ENCODE results near the gene LRRC37B.
"Not testable (repeated sequence)": the region's sequence is repeated elsewhere in the genome, so short reads cannot be mapped to it uniquely, and the experiment has no call there.

The LRRC37B gene

GRCh38 chr17:32006957-32007462 lies at the start of gene LRRC37B:
LRRC37B (plus strand) TSS chr17:32007383; CDS start chr17:32021393, 14,010 bp downstream.
- peak; percentile 51 for DNase-seq (ENCODE audit: low read depth)

- not testable (repeated sequence) for DNase-seq (ENCODE audit: low read depth)
Measured at GRCh38 chr17:31964131-31964530, 43.1 kb upstream of the LRRC37B start.

GRCh38 chr17:31967648-31968047 lies 39.5 kb upstream of the LRRC37B start:
- no peak for DNase-seq (ENCODE audit: low read depth)

- peak; percentile 12 for DNase-seq (ENCODE audit: low read depth)
Measured at GRCh38 chr17:31970416-31970815, 36.8 kb upstream of the LRRC37B start.

- peak; percentile 39 for DNase-seq (ENCODE audit: low read depth)
Measured at GRCh38 chr17:31974269-31975071, 32.7 kb upstream of the LRRC37B start.

- not testable (repeated sequence) for DNase-seq (ENCODE audit: low read depth)
Measured at GRCh38 chr17:31975391-31975790, 31.8 kb upstream of the LRRC37B start.

GRCh38 chr17:31991821-31992220 lies 15.4 kb upstream of the LRRC37B start:
- not testable (repeated sequence) for DNase-seq (ENCODE audit: low read depth)

GRCh38 chr17:31997005-31997404 lies 10.2 kb upstream of the LRRC37B start:
- DNase-seq (ENCODE audit: low read depth) = peak; percentile 53

- DNase-seq (ENCODE audit: low read depth) = peak; percentile 25
Measured at GRCh38 chr17:32007463-32008298, 498 bp downstream of the LRRC37B start.

- no peak for DNase-seq (ENCODE audit: low read depth)
Measured at GRCh38 chr17:32009262-32009542, 2.0 kb downstream of the LRRC37B start.

GRCh38 chr17:32010114-32010513 lies 2.9 kb downstream of the LRRC37B start:
- no peak for DNase-seq (ENCODE audit: low read depth)

GRCh38 chr17:32015245-32016013 lies 8.2 kb downstream of the LRRC37B start:
- DNase-seq (ENCODE audit: low read depth) = no peak

GRCh38 chr17:32016231-32016630 lies 9.0 kb downstream of the LRRC37B start:
- DNase-seq (ENCODE audit: low read depth) = no peak

- no peak for DNase-seq (ENCODE audit: low read depth)
Measured at GRCh38 chr17:32019228-32019627, 12.0 kb downstream of the LRRC37B start.

GRCh38 chr17:32020943-32021614 lies 13.9 kb downstream of the LRRC37B start:
- DNase-seq (ENCODE audit: low read depth) = no peak

GRCh38 chr17:32021615-32021955 lies 14.4 kb downstream of the LRRC37B start:
- no peak for DNase-seq (ENCODE audit: low read depth)

- DNase-seq (ENCODE audit: low read depth) = not testable (repeated sequence)
Measured at GRCh38 chr17:32022554-32022953, 15.4 kb downstream of the LRRC37B start.

- not testable (repeated sequence) for DNase-seq (ENCODE audit: low read depth)
Measured at GRCh38 chr17:32027271-32027670, 20.1 kb downstream of the LRRC37B start.

GRCh38 chr17:32033223-32033622 lies 26.0 kb downstream of the LRRC37B start:
- no peak for DNase-seq (ENCODE audit: low read depth)

GRCh38 chr17:32033812-32034211 lies 26.6 kb downstream of the LRRC37B start:
- not testable (repeated sequence) for DNase-seq (ENCODE audit: low read depth)

- not testable (repeated sequence) for DNase-seq (ENCODE audit: low read depth)
Measured at GRCh38 chr17:32040246-32040645, 33.1 kb downstream of the LRRC37B start.

All from amniotic epithelial cell (primary cell).